Measurements from ENCODE around the gene CELF2.

CELF2 gene

DNA sequence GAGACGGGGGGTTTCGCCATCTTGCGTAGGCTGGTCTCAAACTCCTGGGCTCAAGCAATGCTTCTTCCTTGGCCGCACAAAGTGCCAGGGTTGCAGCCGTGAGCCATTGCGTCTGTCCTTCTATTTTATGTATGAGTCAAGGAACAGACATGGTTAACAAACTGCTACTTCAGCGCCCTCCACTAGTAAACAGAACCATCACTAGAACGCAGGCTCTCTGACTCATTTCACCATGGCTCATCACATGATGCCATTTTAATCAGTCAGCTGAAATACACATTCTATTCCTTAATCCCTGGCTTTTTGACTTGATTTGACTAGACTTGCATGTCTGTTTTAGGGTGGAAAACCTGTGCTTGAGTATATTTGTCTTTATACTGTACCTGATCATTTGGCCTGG, 41.3 kb downstream of the CELF2 start:
- DNase-seq (ENCODE audit: low read depth, low spot score) = no peak

GRCh38 chr10:11063856-11064255, 46.2 kb downstream of the CELF2 start:
- no peak for DNase-seq (ENCODE audit: low read depth, low spot score)

DNA sequence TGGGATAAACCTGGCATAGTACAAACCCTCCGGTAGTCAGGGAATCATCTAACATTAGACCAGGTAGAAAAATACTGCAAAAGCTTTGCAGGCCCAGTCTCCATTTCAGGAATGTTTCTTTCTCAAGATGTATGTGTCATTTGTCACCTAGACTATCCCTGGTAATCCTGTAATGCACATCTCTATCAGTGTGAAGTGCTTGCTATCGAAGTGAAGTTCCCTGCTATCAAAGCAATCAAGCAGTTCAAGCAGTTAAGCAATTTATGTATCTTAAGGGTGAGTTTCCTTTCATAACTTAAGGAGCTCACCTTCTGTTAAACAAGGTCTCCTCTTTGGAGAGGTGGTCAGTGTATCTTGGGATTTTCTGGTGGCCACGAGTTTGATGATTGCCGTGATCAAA, 47.2 kb downstream of the CELF2 start:
- no peak for DNase-seq (ENCODE audit: low read depth, low spot score)

- DNase-seq (ENCODE audit: low read depth, low spot score) = no peak
These were observed 47.9 kb downstream of the CELF2 start for GRCh38 chr10:11065567-11065966.

- no peak for DNase-seq (ENCODE audit: low read depth, low spot score)
These were observed 48.8 kb downstream of the CELF2 start for GRCh38 chr10:11066520-11066919.

DNA sequence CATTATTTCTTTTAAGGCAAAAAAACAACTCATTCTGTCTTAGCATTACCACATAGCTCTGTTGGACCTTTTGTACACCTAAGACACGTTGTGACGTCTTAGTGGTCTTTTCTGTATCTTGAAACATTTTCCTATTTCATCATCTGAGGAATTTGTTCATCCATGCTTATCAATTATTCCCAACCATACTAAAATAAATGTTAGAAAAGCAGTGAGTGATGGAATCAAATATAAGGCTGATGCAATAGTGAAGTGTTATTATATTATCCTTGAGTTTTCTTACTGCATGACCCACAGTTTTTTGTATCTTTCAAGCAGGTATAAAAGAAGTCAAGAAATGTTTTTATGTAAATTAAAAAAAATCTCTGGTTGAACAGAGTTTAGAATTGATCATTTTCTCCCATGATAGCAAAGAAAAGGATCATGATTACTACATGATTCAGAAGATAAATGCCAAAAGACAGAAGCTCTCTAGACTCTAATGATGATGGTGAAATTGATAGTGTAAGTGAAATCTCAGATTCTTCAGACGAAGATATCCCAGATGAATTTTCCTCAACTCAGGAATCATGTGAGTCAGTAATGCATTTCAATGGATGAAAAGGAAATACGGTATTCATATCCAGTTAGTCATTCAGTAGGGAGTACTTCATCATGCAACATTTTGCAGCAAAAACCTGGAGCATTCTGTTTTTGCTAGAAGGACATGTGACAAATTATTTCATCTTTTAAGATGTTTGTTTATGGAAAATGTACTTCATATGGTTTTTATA, 51.4 kb downstream of the CELF2 start:
- no peak for DNase-seq (ENCODE audit: low read depth, low spot score)

DNA sequence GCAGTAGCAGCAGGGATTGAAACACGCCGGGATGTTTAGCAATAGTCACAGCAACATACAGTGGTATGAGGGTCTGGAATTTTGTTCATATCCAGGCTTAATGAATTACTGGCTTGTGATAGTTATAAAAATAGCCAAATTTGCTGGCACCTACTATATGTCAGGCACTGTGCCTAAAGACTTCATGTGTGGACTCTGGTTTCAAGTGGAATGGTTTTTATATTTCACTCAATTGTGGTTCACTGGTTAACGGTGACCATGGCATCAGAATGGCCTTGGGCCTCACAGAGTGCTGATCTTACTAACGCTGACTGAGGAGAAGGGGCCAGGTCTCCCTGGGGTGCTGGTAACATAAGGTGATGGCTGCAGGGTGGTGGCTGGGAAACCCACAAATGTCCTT, 55.7 kb downstream of the CELF2 start:
- DNase-seq (ENCODE audit: low read depth, low spot score) = no peak

- DNase-seq (ENCODE audit: low read depth, low spot score) = no peak
These were observed 57.0 kb downstream of the CELF2 start for GRCh38 chr10:11074536-11075267.

- no peak for DNase-seq (ENCODE audit: low read depth, low spot score)
These were observed 58.5 kb downstream of the CELF2 start for GRCh38 chr10:11076221-11076620.

GRCh38 chr10:11080564-11080984, 62.9 kb downstream of the CELF2 start:
- DNase-seq (ENCODE audit: low read depth, low spot score) = no peak

DNA sequence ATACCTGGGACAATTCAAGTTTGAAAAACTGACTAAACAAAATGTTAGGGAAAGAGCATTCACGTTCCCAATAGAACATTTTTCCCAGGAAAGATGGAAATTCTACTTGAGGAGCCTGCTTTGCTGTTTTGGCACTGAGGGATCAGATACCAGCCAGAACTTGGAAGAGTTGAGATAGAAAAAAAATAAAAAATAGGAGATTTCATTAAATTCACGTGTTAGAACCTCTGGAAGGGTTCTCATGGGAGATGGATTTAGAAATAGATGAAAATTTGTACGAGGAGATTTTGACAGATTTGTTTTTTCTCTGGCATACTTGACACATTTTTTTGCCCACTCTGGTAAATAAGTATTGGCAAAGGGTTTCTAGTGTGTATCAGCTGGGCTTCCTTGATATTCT, 63.7 kb downstream of the CELF2 start:
- no peak for DNase-seq (ENCODE audit: low read depth, low spot score)

GRCh38 chr10:11082526-11082925, 64.9 kb downstream of the CELF2 start:
- no peak for DNase-seq (ENCODE audit: low read depth, low spot score)

DNA sequence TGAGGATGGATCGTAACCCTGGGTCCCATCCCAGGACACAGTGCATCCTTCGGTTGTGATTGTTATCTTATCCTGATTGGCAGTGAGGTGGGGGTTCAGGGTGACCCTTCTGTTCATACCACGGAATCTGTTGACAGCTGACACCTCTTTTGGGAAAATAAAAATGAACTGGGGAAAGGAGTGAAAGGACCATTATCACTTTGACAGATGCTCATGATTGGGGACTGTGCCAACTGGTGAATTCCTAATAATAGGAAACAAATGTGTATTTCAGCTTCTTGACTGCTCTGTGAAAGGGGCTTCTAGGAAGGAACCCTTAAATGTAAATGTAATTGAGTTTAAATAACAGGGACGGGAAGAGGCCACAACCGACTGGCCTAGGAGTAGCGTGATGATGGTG, 65.4 kb downstream of the CELF2 start:
- DNase-seq (ENCODE audit: low read depth, low spot score) = no peak

- no peak for DNase-seq (ENCODE audit: low read depth, low spot score)
These were observed 67.9 kb downstream of the CELF2 start for GRCh38 chr10:11085545-11085944.

GRCh38 chr10:11086177-11086840, 68.6 kb downstream of the CELF2 start:
- DNase-seq (ENCODE audit: low read depth, low spot score) = no peak

GRCh38 chr10:11087372-11087771, 69.7 kb downstream of the CELF2 start:
- no peak for DNase-seq (ENCODE audit: low read depth, low spot score)

- DNase-seq (ENCODE audit: low read depth, low spot score) = no peak
These were observed 71.0 kb downstream of the CELF2 start for GRCh38 chr10:11088709-11089108.

DNA sequence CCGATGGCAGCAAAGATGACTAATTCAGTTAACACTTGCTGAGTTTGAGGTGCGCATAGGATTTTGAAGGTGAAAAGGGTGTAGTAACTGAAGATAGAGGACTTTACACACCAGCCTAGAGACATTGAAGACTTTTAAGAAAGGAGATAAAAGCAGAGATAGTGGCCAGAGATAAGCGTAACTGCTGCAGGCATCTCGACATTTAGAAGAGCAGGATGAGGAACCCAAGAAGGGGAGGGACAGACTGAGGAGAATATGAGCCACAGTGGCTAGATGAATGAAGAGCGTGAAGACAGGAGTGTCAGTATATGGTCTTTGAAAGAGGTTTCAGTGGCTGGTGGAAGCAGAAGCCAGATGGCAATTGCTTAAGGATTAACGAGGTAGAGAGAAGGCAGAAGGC, 71.6 kb downstream of the CELF2 start:
- DNase-seq (ENCODE audit: low read depth, low spot score) = no peak

GRCh38 chr10:11091517-11092102, 73.9 kb downstream of the CELF2 start:
- no peak for DNase-seq (ENCODE audit: low read depth, low spot score)

- DNase-seq (ENCODE audit: low read depth, low spot score) = no peak
These were observed 76.4 kb downstream of the CELF2 start for GRCh38 chr10:11093771-11094736.

DNA sequence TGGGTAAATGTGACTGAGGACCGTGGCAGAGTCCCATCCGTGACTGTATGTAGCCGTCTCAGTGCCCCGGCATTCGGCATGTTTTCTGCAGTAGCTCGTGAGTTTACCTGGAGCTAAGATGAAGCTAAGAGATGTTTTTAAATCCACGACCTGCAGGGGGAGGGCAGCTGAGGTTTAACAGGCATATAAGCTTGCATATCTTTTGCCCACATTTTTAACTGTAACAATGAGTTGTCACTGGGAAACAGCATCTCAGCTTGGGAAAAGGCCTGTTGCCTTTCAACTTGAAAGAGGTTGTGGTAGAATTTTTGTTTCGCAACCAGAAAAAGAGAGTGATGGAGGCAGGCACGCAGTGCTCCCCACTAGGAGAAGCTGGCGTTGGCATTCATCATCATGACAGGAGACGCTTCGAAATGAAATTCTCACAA, 77.7 kb downstream of the CELF2 start:
- no peak for DNase-seq (ENCODE audit: low read depth, low spot score)

All from brain pericyte (primary cell).